HG02852 (cell line): ENCODE data around the gene ZNF559.

Experiments
- ATAC-seq: cut with Tn5 transposase; IDR thresholded peaks from one replicate; pipeline ENCODE4 v1.9.1; 2021; ENCODE audit warnings: mild to moderate bottlenecking, moderate library complexity; ENCODE audit not compliant: unreplicated experiment

Gene ZNF559

DNA sequence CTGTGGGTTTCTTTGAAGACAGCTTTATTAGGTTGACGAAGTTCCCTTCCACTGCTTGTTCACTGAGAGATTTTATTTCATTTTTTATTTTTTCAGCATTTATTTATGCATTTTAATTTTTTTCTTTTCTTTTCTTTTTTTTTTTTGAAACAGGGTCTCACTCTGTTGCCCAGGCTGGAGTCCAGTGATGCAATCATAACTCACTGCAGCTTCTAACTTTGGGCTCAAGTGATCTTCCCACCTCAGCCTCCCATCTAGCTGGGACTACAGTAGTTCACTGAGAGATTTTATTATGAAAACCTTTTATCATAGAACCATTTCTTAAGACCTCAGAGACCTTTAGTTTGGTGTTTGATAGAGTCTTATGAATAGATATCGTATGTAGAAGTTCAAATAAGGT, 28.5 kb downstream of the ZNF559 start:
- no peak for ATAC-seq

DNA sequence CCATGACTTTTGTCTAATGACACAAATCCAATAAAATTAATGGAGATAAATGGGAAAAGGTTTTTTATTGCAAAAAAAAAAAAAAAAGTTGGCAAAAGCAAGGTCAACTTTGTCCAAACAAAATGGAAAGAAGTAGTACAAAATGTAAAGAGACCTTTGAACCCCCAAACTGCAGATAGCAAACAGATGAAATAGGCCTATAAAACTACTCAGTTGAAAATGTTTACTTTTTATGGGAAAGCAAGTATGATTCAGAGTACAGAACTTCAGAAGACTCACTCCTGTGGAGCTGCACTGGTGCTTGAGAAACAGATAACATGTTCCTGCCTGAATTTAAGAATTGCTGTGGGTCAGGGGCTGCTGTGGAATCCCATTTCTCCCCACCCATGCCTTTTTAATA, 29.0 kb downstream of the ZNF559 start:
- no peak for ATAC-seq

DNA sequence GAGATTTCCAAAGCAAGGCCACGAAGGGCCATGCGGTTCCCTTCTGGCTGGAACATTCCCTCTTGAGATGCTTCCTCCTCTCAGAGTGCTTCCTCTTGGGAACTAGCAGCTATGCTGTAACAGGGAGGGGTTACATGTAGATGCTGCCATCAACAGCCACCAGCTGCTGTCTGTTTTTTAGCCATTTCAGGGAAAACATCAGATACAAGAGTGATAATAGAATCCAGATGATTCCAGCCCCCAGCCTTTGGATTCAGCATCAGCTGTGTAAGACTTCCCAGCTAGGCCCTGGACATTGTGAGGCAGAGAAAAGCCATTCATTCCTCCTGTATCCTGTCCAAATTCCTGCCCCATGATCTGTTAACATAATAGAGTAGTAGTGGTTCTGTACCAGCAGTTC, 30.7 kb downstream of the ZNF559 start:
- ATAC-seq = no peak

DNA sequence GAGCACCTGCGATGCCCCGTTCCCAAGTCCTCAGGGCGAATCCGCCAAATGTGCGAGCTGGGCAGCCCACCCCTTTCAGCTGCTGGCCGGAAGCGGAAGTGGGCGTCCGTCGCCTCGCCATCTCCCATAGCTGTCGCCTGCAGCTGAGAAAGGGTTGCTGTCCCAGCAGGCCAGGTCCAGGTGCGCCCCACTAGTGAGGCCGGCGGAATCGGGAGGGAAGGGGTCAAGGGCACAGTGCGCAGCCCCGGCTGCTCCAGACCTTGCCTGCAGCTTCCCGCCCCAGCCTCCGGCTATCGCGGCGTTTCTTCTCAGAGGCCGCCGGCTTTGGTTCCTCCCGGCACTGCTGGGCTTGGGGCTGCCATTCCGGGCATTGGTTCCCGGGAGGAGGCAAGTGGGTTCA, 38.9 kb downstream of the ZNF559 start, which contains the start of gene ZNF177:
Gene ZNF177, plus strand, starts transcription at position 109 of the 400 bp plus-strand sequence. CDS start 15,299 bp downstream, outside the sequence.
- ATAC-seq = no peak

DNA sequence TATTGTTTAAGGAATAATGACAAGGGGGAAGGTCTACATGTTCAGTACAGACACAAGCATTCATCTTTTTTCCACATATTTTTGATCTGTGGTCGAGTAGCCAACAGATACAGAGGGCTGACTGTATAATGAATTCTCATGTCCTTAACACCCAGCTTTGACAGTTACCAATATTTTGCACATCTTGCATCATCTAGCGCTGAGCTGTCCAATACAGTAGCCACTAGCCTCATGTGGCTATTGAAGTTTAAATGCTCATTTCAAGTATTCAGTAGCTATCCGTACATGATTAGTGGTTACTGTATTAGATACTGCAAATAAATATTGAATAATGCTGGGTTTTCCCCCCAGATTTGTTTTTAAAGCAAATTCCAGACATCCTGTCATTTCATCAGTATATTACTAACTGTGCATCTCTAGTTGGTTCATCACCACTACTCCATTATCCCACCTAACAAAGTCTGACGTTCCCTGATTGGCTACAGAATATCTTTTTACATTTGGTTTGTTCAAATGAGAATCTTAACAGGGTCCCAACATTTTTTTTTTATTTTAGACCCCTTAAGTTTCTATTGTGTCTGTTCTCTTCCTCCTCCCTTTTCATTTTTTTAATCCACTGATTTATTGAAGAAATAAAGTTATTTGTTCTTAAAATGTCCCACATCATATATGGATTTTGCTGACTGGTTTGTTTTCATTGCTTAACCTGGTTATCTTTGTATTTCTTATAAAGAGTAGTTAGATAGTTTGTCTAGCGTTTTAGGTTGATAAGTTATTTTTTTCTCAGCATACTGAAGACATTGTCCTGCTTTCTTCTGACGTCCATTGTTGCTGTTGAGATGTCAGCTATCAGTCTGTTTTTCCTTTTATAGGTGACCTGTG, 47.0 kb downstream of the ZNF559 start:
- ATAC-seq = no peak

DNA sequence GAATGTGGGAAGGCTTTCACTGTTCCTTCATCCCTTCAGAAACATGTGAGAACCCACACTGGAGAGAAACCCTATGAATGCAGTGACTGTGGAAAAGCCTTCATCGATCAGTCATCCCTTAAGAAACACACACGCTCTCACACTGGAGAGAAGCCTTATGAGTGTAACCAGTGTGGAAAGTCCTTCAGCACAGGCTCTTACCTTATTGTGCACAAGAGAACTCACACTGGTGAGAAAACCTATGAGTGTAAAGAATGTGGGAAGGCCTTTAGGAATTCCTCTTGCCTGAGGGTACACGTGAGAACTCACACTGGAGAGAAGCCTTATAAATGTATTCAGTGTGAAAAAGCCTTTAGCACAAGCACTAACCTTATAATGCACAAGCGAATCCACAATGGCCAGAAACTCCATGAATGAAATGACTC, 57.4 kb downstream of the ZNF559 start:
- no peak for ATAC-seq
